DMS53 treated with DMSO at 0.1 percent for 48 hours (cell line): ENCODE measurements around the gene MCHR1.
"Not testable (repeated sequence)": the region's sequence is repeated elsewhere in the genome, so short reads cannot be mapped to it uniquely, and the experiment has no call there.

Source experiments
- DNase-seq: peaks from one replicate; lab custom pipeline; 2025; ENCODE audit not compliant: unreplicated experiment; lab: John Stamatoyannopoulos, UW

MCHR1 gene

DNA sequence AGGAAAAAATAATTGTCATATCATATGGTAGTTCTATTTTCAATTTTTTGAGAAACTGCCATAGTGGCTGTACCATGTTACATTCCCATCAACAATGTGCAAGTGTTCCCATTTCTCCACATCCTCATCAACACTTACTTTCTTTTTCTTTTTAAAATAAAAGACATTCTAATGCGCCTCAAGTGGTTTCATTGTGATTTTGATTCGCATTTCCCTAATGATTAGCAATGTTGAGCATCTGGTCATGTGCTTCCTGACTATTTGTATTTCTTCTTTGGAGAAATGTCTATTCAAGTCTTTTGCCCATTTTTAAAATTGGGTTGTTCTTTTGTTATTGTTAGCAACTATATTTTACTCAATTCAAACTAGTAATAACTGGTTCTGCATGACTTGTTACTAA lies 8.4 kb downstream of the MCHR1 start:
- no peak for DNase-seq

GRCh38 chr22:40690370-40690769 lies 11.1 kb downstream of the MCHR1 start:
- DNase-seq, result no peak

DNA sequence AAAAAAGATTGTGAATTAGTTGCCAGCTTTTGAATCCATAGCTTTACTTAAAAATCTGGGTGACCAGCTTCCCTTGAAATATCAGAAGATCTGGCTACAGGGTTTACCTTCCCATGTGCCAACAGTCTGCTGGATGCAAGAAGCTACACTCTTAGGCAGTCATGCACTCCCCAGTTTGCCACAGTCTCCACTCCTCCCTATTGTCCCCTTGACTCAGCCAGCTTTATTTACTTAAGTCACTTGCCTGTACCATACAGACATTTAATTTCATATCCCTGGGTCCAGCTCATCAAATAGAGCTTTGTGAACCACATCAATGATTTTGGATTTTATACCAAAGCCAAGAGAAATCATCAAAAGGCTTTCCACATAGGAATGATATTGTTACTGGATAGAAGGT lies 12.2 kb downstream of the MCHR1 start:
- DNase-seq, result no peak

DNA sequence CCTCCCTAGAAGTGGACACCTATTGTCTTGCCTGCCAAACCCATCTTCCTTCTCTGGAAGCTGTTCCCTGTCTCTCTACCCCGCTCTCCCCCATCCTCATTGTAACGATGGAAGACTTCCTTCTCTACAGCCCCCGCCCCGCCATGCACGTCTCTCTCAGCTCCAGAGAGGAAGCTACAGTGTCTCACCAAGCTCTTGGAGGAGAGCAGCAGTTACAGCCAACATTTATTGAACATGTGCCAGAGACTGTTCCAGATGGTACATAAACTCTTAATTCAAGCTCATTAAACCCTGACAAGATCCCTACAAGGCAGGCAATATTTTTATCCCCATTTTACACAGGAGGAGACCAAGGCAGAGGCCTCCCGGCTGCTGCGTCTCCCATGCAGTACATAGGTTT lies 15.1 kb downstream of the MCHR1 start:
- no peak for DNase-seq

- no peak for DNase-seq
Measured at GRCh38 chr22:40701274-40701673, 22.0 kb downstream of the MCHR1 start.

GRCh38 chr22:40703174-40703573 lies 23.9 kb downstream of the MCHR1 start:
- no peak for DNase-seq

GRCh38 chr22:40703736-40704135 lies 24.5 kb downstream of the MCHR1 start:
- no peak for DNase-seq

- DNase-seq, result no peak
Measured at GRCh38 chr22:40705918-40706682, 26.8 kb downstream of the MCHR1 start.

DNA sequence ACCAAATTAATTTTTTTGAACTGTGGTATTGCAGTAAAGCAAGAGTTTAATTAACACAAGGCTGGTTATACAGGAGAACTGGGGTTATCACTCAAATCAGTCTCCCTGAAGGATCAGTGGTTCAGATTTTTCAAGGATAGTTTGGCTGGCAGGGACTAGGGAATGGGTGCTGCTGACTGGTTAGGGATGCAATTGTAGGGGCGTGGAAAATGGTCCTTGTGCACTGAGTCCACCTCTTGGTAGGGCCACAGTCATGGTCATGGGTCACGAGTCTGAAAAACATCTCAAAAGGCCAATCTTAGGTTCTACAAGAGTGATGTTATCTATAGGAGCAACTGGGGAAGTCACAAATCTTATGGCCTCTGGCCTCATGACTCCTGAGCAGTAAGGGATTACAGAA lies 27.9 kb downstream of the MCHR1 start:
- no peak for DNase-seq

GRCh38 chr22:40708177-40708576 lies 28.9 kb downstream of the MCHR1 start:
- DNase-seq, result no peak

GRCh38 chr22:40709752-40710413 lies 30.6 kb downstream of the MCHR1 start:
- no peak for DNase-seq

DNA sequence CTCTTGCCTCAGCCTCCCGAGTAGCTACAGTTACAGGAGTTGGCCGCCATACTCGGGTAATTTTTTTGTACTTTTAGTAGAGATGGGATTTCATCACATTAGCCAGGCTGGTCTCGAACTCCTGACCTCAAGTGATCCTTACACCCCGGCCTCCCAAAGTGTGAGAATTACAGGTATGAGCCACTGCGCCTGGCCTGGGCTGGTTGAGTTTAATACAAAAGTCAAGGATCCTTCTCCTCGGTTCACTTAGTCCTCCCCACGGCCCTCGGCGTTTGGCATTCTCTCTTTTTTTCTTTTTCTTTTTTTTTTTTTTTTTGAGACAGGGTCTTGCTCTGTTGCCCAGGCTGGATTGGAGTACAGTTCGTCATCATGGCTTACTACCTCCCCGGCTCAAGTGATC lies 33.0 kb downstream of the MCHR1 start:
- DNase-seq, result no peak

- DNase-seq, result no peak
Measured at GRCh38 chr22:40714499-40715337, 35.4 kb downstream of the MCHR1 start.

DNA sequence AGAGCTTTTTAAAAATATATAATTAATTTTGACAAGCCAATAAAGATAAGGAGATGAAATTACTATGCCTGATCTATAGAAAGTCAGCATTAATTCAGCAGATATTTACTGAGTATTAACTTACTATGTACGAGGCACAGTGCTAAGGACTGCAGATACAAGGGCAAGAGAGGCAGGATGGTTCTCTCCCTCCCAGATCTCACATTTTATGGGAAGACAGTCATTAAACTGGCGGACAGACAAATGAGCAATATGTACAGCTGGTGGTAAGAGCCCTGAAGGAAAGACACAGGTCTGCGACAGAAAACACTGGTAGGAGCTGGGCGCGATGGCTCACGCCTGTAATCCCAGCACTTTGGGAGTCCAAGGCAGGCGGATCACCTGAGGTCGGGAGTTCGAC lies 36.8 kb downstream of the MCHR1 start:
- DNase-seq, result no peak

DNA sequence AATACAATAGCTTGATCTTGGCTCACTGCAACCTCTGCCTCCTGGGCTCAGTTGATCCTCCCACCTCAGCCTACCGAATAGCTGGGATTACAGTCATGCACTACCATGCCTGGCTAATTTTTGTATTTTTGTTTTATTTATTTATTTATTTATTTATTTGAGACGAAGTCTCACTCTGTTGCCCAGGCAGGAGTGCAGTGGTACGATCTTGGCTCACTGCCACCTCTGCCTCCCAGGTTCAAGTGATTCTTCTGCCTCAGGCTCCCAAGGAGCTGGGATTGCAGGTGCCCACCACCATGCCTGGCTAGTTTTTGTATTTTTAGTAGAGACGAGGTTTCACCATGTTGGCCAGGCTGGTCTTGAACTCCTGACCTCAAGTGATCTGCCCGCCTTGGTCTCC lies 38.4 kb downstream of the MCHR1 start:
- DNase-seq, result not testable (repeated sequence)

- DNase-seq, result no peak
Measured at GRCh38 chr22:40718250-40719204, 39.2 kb downstream of the MCHR1 start.

DNA sequence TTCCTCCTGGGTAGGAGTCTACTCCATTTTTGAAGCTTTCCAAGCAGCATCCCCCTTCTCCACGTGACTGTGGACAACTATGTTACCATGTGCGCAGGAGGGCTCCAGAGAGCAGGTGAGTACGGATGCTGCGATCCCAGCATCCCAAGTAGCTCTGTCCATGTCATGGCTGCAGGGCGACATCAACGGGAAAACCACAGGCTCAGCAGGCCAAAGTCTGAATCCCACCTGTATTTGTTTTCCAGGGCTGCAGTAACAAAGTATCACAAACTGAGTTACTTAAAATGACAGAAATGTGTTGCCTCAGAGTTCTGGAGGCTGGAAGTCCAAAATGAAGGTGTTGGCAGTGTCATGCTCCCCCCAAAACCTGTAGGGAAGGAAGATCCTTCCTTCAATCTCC lies 40.3 kb downstream of the MCHR1 start:
- no peak for DNase-seq

- not testable (repeated sequence) for DNase-seq
Measured at GRCh38 chr22:40720156-40720537, 40.9 kb downstream of the MCHR1 start.

DNA sequence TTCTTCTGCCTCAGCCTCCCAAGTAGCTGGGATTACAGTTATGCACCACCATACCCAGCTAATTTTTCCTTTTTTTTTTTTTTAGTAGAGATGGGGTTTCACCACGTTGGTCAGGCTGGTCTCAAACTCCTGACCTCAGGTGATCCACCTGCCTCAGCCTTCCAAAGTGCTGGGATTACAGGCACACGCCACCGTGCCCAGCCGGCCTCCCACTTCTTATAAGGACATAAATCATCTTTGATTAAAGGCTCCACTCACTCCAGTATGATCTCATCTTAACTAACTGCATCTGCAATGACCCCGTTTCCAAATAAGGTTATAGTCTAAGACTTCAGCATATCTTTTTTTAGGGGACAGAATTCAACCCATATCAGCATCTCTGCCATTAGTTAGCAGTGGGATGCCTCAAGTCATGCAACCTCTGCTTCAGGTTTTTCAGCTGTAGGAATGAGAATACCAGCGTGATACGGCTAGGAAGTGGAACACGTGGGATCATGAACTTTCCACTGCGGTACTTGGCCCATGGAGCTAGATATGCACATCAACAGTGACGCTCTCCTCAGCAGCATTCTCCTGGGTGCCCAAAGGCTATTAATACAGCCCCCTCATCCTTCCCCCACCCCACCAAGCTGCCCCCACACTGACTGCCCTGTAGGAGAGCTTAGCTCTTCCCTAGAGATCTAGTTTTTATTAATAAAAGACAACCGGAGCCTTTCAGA lies 41.4 kb downstream of the MCHR1 start:
- no peak for DNase-seq

DNA sequence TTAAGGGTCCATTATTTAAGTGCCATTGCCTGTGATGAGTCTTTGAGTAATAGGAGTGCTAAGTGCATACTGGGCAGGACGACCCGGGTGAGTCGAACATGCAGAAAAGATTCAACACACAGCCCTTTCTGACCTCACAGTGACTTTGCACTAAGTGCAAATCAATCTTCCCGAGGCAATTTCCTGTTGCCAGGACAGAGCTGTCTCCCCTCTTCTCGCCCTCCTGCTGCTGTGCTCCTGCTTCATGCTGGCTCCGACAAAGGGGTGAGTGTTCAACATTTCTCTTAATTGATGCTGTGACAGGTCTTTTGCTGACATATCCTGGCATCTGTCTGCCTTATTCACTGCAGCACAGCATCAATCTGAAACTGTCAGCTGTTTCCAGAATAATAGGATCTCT lies 42.0 kb downstream of the MCHR1 start:
- no peak for DNase-seq
